ENCODE results near the gene ESYT3. TPM values are rescaled to one million over a fixed set of nuclear protein-coding genes. Genes with fewer than 3 reads are reported as not detected.

Gene ESYT3
- total RNA-seq, 1 donor from 2014 or later = 2.0 TPM

DNA sequence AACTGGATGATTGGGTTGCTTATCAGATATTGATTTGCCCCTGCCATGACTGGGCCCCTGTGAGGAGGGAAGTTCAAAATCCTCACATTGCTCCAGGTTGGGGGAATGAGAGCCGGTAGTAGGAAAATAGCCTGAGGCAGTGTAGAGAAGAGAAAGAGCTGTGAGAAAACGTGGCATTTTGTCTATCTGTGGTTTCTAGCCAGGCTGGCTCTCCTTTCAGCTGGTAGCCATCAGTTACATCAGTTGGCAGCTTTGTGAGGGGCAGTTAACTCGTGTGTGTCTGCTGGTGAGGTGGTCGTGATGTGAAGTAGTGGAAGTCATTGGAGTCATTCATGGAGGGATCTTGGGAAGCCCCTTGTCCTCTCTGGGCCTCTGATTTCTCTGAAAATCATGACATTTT, 5.2 kb downstream of the ESYT3 start:
- intact Hi-C loops (cut with DNase I) = no loop called here
- H3K27ac ChIP-seq = no peak overlapping the region
- H3K27me3 ChIP-seq = no peaks in the 10 kb centered on the region
- H3K9me3 ChIP-seq = no peaks in the 10 kb centered on the region
- H3K4me3 ChIP-seq = no peak overlapping the region
- no peaks in the 10 kb centered on the region for H3K36me3 ChIP-seq
- H3K4me1 ChIP-seq = peaks cover 11% of the 10 kb centered on the region
- no peak for TF ChIP-seq POLR2AphosphoS5 (IDR thresholded peaks at IDR 0.05; ENCODE audit: insufficient read depth in 1 of 2, low read depth in 1 of 2)
- TF ChIP-seq POLR2A (IDR thresholded peaks at IDR 0.05) = no peak
- TF ChIP-seq, protein P1, sequence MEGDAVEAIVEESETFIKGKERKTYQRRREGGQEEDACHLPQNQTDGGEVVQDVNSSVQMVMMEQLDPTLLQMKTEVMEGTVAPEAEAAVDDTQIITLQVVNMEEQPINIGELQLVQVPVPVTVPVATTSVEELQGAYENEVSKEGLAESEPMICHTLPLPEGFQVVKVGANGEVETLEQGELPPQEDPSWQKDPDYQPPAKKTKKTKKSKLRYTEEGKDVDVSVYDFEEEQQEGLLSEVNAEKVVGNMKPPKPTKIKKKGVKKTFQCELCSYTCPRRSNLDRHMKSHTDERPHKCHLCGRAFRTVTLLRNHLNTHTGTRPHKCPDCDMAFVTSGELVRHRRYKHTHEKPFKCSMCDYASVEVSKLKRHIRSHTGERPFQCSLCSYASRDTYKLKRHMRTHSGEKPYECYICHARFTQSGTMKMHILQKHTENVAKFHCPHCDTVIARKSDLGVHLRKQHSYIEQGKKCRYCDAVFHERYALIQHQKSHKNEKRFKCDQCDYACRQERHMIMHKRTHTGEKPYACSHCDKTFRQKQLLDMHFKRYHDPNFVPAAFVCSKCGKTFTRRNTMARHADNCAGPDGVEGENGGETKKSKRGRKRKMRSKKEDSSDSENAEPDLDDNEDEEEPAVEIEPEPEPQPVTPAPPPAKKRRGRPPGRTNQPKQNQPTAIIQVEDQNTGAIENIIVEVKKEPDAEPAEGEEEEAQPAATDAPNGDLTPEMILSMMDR (IDR thresholded peaks at IDR 0.05) = no peak
- no peak for DNase-seq (ENCODE audit: extremely low spot score in 2 of 2)

DNA sequence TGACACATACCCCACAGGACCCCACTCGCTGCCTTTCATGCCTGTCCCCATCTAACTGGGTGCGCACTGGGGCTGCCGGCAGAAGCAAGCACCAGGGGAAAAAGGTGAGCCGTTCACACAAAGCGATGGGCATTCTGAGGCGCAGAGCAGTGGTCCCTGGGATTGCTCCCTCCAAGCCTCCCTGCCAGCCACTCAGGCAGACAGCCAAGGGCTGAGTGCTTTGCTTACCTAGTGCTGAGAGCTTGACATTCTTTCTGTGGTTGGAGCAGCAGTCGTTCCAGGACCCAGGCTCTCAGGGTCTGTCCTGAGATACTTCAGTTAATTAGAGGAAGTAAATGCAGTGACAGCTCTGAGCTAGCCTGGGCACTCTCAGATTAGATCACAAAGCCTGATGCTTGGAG, 5.7 kb downstream of the ESYT3 start:
- H3K27ac ChIP-seq = no peak overlapping the region
- DNase-seq (ENCODE audit: extremely low spot score in 2 of 2) = no peak
- TF ChIP-seq, protein P1 (IDR thresholded peaks at IDR 0.05) = no peak
- no peak for TF ChIP-seq POLR2A (IDR thresholded peaks at IDR 0.05)
- TF ChIP-seq POLR2AphosphoS5 (IDR thresholded peaks at IDR 0.05; ENCODE audit: insufficient read depth in 1 of 2, low read depth in 1 of 2) = no peak

DNA sequence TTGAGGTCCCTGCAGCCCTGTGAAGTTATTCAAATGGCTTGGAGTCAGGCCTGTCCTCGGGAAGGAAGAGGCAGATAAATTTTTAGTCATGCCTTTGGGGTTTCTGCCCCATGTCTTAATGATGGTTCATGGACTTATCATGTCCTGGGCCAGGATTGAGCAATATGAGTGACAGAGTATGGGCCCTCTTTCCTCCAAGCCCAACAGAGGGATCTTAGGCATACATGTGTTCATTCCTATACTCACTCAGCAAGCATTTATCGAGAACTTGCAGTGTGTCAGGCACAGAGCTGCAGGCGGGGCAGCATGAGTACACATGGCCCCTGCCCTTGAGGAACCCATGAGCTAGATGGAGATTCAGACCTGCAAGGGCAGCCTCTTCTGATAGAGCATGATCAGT, 6.2 kb downstream of the ESYT3 start:
- Histone ChIP-seq H3K36me3 (no peaks in the 10 kb centered on the region), H3K4me1 (peaks cover 4% of the 10 kb centered on the region), H3K4me3 (no peak overlapping the region), H3K27me3 (no peaks in the 10 kb centered on the region), H3K9me3 (no peaks in the 10 kb centered on the region), H3K27ac (no peak overlapping the region)
- no peak for DNase-seq (ENCODE audit: extremely low spot score in 2 of 2)
- intact Hi-C loops (cut with DNase I) = no loop called here
- TF ChIP-seq POLR2A (IDR thresholded peaks at IDR 0.05) = no peak

More for the DNA sequence above, 5.7 kb downstream of the ESYT3 start:
- Histone ChIP-seq H3K4me1 (peaks cover 7% of the 10 kb centered on the region), H3K36me3 (no peaks in the 10 kb centered on the region), H3K27me3 (no peaks in the 10 kb centered on the region), H3K9me3 (no peaks in the 10 kb centered on the region), H3K4me3 (no peak overlapping the region)
- intact Hi-C loops (cut with DNase I) = no loop called here

DNA sequence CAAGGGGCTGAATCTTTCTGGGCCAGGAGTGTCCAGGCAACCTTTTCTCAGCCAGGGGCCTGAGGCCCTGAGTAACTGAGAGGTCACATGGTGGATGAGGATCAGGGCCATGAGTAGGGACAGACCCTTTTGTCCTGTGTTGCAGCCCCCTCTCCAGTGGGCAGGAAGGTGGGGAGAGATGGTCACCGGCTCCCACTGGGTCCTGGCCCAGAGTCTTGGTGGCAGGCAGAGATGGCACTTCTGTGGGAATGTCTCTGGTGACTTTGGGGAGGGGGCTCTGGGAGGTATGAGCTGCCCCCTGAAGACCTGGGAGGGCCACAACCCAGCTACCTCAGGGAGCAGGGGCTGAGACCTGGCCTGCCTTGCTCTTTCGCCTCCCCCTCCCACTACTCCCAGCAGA, 6.8 kb downstream of the ESYT3 start:
- intact Hi-C loops (cut with DNase I) = no loop called here
- no peaks in the 10 kb centered on the region for H3K36me3 ChIP-seq
- no peaks in the 10 kb centered on the region for H3K9me3 ChIP-seq
- H3K4me1 ChIP-seq = no peaks in the 10 kb centered on the region
- DNase-seq (ENCODE audit: extremely low spot score in 2 of 2) = no peak
- no peak overlapping the region for H3K4me3 ChIP-seq
- no peak for TF ChIP-seq POLR2A (IDR thresholded peaks at IDR 0.05)
- no peak for TF ChIP-seq POLR2AphosphoS5 (IDR thresholded peaks at IDR 0.05; ENCODE audit: insufficient read depth in 1 of 2, low read depth in 1 of 2)
- TF ChIP-seq, protein P1 (IDR thresholded peaks at IDR 0.05) = no peak
- H3K27ac ChIP-seq = no peak overlapping the region
- no peaks in the 10 kb centered on the region for H3K27me3 ChIP-seq

DNA sequence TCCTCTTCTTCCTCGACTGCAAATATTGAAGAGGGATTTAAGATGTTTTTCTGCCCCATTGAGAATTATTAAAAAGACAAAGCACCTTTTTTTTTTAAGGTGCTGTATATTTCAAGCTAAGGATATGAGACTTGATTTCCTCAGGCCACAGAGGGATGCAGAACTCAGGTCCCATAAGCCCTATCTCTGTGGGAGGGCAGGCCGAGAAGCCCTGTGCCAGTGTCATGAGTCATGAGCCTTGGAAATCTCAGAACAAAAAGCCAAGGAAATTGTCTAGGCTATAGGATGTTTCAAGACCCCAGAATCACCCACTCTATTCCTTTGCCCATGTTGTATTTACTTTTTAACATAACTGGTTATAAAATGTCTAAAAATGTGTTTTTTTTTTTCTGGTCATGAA, 7.3 kb downstream of the ESYT3 start:
- Histone ChIP-seq H3K27ac (no peak overlapping the region), H3K27me3 (no peaks in the 10 kb centered on the region), H3K9me3 (no peaks in the 10 kb centered on the region), H3K36me3 (no peaks in the 10 kb centered on the region), H3K4me1 (no peaks in the 10 kb centered on the region), H3K4me3 (no peak overlapping the region)
- DNase-seq (ENCODE audit: extremely low spot score in 2 of 2) = no peak
- intact Hi-C loops (cut with DNase I) = no loop called here
- TF ChIP-seq, protein P1 (IDR thresholded peaks at IDR 0.05) = no peak
- no peak for TF ChIP-seq POLR2AphosphoS5 (IDR thresholded peaks at IDR 0.05; ENCODE audit: insufficient read depth in 1 of 2, low read depth in 1 of 2)
- TF ChIP-seq POLR2A (IDR thresholded peaks at IDR 0.05) = no peak

DNA sequence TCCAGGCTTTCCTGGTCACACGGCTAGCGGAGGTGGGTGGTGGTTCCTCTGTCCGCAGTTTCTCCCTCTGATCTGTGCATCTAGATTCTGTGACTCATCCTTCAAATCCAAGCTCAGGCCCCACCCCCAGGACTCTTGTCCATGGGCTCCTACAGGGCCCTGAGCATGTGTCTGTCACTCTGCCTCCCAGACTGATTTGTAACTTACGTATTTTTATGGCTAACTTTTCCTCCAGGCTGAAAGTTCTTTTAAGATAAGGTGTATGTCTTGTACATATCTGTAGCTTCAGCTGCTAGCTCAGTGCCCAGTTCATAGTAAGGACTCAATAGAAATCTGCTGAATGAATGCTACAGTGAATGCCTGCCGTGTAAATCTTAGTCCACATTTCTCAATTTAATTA, 8.0 kb downstream of the ESYT3 start:
- Histone ChIP-seq H3K4me1 (no peaks in the 10 kb centered on the region), H3K36me3 (no peaks in the 10 kb centered on the region), H3K27me3 (no peaks in the 10 kb centered on the region), H3K4me3 (no peak overlapping the region), H3K27ac (no peak overlapping the region), H3K9me3 (no peaks in the 10 kb centered on the region)
- intact Hi-C loops (cut with DNase I) = no loop called here
- no peak for DNase-seq (ENCODE audit: extremely low spot score in 2 of 2)
- TF ChIP-seq POLR2AphosphoS5 (IDR thresholded peaks at IDR 0.05; ENCODE audit: insufficient read depth in 1 of 2, low read depth in 1 of 2) = no peak
- TF ChIP-seq POLR2A (IDR thresholded peaks at IDR 0.05) = no peak
- TF ChIP-seq, protein P1 (IDR thresholded peaks at IDR 0.05) = no peak

Data from vagina (tissue), 2 donors.